Activated naive CD4-positive, alpha-beta T cell treated with anti-CD3 and anti-CD28 coated beads, Interleukin-2, amount 50 U/mL, for 72 hours (primary cell): ENCODE data around the gene SMYD2. TPM values are rescaled to one million over a fixed set of nuclear protein-coding genes. Genes with fewer than 3 reads are reported as not detected.
A peak's percentile ranks its signal among the peaks of the same experiment; 100 is the strongest.

ENCODE experiments used
- ATAC-seq, 2 donors: fragments of 150-1000 bp; cut with Tn5 transposase; 2 replicates each; pipeline ENCODE4 v1.10.0; 2021; ENCODE audit warnings: mild to moderate bottlenecking in 2 of 2, moderate library complexity in 2 of 2
- DNase-seq, 2 donors: peaks; one replicate each; pipeline ENCODE4 v3.0.0; 2021 to 2022; ENCODE audit warnings: low spot score in 2 of 2
- H3K27ac Mint-ChIP-seq, 2 donors: one replicate each; pipeline ENCODE4 v1.8.0; 2022; ENCODE audit warnings: mild to moderate bottlenecking in 2 of 2, mixed read lengths in 2 of 2
- H3K36me3 Mint-ChIP-seq, 2 donors: one replicate each; pipeline ENCODE4 v1.8.0; 2022; ENCODE audit warnings: mixed read lengths in 2 of 2
- H3K9me3 Mint-ChIP-seq, 2 donors: one replicate each; pipeline ENCODE4 v1.8.0; 2022; ENCODE audit warnings: mixed read lengths in 2 of 2
- total RNA-seq, 2 donors: library from RNA; stranded (reverse); gene quantifications; one replicate each; pipeline ENCODE4 v1.2.3, GENCODE V29; 2022

Gene SMYD2
- total RNA-seq, 2 donors from 2014 or later, result 15.4 to 45.7 TPM

DNA sequence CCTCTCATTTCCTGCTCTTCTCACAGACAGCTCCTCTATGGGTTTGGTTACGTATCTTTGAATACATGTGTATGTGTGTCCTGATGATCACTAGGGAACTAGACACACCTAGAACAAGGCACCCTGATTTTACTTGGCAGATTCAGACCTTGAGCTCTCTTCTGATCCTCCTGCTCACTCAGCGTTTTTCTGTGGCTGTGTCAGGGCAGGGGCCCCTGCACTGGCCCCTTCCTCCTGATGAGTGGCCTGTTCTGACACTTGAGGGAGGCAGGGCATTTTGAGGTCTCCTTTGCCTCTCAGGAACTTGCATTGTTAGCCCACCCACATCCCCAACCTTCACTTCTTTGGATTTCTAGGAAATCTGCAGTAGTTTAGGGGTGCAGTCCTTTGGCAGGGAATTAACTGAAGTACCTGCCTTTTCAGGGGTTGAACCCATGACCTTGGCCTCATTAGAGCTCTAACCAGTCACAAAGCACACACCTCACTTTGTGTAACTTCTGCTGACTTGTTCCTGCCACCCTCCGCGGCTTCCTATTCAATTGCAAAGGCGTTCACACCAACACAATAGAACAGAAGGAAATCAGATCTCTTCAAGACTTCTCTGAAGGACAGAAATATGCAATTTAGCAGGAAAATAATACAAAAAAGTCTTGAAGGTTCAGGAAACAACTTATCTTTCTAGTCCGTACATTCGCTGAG, 8.8 kb downstream of the SMYD2 start:
- Mint-ChIP-seq H3K9me3 (no peaks in the 10 kb centered on the region), H3K27ac (no peak overlapping the region), H3K36me3 (peaks cover 6 to 15% of the 10 kb centered on the region in 2 donors)
- no peak for DNase-seq
- ATAC-seq, result no peak

DNA sequence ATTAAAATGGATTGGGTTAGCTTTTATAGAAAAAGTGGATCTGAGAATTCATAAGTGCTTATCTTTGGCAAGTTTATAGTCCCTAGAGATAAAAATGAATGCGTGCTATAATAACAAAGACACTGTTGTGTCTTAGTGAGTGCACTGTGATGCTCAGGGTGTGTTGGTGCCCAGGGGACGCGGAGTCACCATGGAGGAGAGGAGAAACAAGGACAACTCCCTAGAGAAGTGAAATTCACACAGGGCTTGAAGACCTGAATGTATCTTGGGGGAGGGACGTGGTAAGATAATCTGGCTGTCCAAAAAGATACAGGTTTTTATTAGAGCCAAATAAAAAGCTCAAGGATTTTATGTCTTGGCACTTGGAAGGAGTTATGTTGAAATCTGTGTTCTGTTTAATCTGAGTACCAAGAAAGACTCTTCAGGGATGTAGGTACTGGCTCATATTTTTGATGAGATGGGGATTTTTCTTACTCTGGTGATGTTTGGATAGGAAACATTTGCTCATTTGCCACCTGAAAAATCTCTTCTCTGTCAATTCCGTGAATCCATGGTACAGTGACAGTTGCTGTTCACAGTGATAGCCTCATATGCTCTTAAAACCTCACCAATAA, 9.6 kb downstream of the SMYD2 start:
- no peak for DNase-seq
- no peak for ATAC-seq
- Mint-ChIP-seq H3K9me3 (no peaks in the 10 kb centered on the region), H3K27ac (no peak overlapping the region), H3K36me3 (peaks cover 6 to 15% of the 10 kb centered on the region in 2 donors)

DNA sequence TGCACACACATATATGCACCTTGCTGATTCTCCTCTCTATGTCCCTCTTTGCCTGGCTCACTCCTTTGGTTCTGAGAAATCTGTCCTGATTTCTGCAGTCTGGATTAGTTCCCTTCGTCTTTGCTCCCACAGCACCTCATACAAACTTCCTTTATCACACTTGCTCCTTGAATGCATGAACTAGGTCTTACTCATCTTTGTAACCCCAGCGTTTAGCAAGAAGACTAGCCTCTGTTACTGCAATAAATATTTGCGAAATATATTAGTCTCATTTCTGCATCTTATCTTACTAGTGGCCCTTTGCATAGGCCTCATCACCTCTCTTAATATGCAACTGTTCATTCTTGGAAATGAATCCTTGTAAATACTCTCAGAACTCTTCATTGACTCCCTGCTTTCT, 11.4 kb downstream of the SMYD2 start:
- Mint-ChIP-seq H3K36me3 (peaks cover 6 to 20% of the 10 kb centered on the region in 2 donors), H3K27ac (no peak overlapping the region), H3K9me3 (no peaks in the 10 kb centered on the region)
- ATAC-seq (no peak), DNase-seq (no peak)

DNA sequence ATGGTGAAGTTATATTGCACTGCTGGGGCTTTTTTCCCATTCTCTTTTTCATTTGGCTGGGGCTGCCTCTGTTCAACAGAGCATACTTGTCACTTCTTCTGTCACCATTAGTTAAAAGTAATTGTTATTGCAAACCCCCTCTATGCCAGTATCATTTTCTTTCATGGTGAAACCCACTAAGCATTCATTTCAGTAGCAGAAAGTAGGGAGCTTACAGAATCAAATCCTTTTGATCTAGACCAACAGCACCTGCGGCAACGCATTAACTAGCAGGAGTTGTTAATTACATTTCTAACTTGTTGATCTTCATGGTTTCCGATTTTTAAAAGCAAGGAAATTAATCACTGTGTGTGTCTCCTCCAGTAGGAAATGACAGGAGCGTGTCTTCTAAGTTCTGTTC, 15.0 kb downstream of the SMYD2 start:
- peak in 1 of 2 donors; percentile 41 for ATAC-seq
- no peaks in the 10 kb centered on the region for H3K9me3 Mint-ChIP-seq
- no peak overlapping the region for H3K27ac Mint-ChIP-seq
- H3K36me3 Mint-ChIP-seq, result peaks cover 0 to 12% of the 10 kb centered on the region in 2 donors
- no peak for DNase-seq

DNA sequence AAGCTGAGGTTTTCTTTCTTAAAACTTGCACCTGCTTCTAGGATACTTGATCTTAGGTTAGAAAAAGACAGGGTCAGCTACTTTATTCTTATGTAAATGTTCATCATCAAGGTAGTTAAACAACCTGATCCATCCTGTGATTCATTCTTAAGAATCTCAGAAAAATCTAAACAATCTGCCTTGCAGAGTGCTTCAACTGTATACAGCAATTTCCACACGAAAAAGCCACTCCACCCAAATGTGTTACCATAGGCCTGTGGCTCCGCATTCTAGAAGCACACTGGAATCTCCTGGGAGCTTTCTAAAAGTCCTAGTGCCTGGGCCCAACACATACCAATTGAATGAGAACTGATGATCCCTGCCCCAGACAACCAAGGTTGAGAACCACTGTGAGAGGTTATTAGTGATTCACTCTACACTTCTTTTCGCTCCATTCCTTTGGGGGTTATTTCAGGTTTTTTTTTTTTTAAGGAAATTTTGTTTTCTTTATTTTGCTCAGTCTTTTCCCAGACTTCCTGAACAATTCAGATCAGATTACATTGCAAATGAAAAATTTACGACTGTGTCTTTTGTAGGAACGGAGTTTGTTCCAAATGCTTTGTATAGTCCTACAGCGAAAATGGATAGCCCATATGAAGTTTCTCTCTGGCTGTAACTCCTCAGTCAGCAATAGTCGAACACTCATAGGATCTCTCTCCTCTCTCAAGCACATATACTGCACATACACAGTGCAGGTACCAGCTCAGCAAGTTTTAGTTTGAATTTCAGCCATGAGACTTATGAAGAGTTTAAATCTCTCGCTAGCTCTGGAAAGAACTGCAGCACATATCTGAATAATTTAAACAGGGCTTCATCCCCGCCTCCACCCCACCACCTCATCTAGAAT, 16.1 kb downstream of the SMYD2 start:
- DNase-seq (no peak), ATAC-seq (no peak)
- peaks cover 0 to 12% of the 10 kb centered on the region in 2 donors for H3K36me3 Mint-ChIP-seq
- no peak overlapping the region for H3K27ac Mint-ChIP-seq
- H3K9me3 Mint-ChIP-seq, result no peaks in the 10 kb centered on the region

DNA sequence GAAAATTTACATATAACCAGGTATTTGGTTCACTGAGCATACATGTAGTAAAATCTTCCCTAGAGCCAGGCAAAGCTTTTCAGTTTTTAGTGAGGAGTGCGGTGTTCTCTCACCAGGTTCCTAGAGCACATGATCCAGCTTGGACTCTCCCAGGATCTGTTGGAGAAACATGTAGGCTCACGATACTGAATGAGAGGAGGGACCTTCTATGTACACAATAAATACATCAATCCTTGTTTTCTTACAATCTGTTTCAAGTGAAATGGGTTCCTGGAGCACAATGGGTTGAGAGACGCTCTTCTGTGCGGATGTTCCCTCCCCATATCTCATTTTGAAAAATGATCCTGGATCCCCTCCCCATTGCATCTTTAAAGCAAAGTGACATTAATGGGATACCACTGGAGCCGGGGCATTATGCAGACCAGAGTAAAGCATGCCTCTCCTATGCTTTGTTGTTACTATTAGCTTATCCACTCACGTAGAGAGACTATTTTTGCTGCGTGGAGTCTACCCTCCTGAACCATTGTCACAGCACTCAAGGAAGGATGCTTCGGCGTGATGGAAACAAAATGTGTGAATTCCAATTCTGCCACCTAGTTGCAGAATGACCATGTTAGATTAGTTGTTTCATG, 19.3 kb downstream of the SMYD2 start:
- H3K9me3 Mint-ChIP-seq, result no peaks in the 10 kb centered on the region
- no peak overlapping the region for H3K27ac Mint-ChIP-seq
- H3K36me3 Mint-ChIP-seq, result peaks cover 0 to 12% of the 10 kb centered on the region in 2 donors
- ATAC-seq (no peak), DNase-seq (no peak)

DNA sequence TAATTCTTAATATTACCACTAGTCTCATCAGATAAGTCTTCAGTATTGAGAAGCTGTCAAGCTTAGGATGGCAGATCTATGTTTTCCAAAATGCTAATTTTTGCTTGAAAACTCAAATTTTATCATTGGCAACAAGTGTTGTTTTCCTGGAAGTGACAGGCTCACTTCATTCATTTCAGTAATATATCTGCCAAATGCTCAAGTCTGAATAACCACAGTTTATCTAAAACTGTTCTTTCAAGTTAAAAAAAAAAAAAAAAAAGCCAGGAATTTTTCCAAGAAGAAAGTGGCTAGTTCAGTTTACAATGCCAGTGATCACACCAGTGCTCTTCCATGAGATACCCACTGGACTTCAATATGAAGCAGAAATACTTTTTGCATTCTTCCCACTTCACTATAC, 20.6 kb downstream of the SMYD2 start:
- DNase-seq (no peak), ATAC-seq (no peak)
- H3K9me3 Mint-ChIP-seq, result no peaks in the 10 kb centered on the region
- H3K36me3 Mint-ChIP-seq, result peaks cover 0 to 10% of the 10 kb centered on the region in 2 donors
- no peak overlapping the region for H3K27ac Mint-ChIP-seq

DNA sequence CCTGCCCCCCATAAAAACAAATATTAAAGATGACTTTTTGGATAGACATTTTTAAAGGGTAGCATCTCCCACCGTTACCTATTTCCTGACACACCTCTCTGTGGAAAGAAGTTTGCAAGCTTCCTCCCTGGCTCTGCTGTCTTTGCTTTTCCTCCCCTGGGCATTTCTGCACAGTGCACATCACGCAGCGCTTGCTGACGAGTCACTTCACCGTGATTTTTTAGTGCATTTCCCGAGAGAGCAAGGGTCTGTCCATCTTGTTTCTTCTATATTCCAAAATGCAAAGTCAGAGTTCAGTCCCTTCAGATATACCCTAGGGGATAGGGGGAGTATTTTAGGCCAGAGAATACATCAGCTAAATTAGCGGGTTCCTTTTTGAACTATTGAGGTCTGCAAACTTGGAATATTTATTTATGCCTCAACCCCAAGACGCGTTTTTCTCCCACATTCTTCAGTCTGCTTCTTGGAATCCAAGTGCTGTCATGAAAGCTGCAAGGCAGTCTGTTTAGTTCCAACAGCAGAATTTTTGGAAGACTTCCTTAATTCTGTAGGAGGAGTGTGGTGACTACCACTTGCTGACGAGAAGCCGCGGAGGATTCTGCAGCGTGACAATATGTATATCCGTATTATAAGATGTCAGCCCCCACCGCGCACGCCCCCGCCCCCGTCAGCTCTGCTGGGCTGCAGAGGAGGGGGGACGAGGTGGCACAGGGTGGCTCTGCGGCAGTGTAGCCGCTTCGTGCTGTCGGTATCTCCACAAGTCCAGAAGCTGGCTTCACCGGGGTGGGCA, 22.4 kb downstream of the SMYD2 start:
- no peak for DNase-seq
- H3K36me3 Mint-ChIP-seq, result no peaks in the 10 kb centered on the region
- no peak overlapping the region for H3K27ac Mint-ChIP-seq
- no peak for ATAC-seq
- no peaks in the 10 kb centered on the region for H3K9me3 Mint-ChIP-seq

DNA sequence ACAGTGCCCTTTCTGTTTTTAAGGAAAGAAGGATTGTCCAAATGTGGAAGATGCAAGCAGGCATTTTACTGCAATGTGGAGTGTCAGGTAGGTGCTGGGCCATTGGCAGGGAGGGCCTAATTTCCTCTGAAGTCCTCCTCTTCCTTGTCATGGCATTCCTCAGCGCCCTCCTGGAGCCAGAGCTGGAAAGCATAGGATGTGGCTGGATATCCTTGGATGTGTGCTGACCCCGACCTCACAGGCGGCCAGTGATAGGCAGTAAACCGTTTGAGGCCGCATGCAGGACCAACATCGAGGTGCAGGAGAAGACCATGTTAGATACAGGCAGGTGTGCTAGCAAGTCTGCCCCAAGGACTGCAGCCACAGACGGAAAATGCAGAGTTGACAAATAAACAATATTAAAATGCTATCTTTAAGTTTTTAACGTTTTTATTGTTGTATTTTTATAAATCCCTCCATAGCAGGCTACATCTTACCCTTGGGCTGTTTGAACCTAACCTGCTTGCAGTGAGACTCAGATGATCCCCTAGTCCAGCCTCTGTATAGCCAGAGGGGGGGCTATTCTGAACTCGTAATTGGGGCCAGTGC, 24.3 kb downstream of the SMYD2 start:
- H3K36me3 Mint-ChIP-seq, result no peaks in the 10 kb centered on the region
- no peak for ATAC-seq
- no peak for DNase-seq
- no peaks in the 10 kb centered on the region for H3K9me3 Mint-ChIP-seq
- no peak overlapping the region for H3K27ac Mint-ChIP-seq

DNA sequence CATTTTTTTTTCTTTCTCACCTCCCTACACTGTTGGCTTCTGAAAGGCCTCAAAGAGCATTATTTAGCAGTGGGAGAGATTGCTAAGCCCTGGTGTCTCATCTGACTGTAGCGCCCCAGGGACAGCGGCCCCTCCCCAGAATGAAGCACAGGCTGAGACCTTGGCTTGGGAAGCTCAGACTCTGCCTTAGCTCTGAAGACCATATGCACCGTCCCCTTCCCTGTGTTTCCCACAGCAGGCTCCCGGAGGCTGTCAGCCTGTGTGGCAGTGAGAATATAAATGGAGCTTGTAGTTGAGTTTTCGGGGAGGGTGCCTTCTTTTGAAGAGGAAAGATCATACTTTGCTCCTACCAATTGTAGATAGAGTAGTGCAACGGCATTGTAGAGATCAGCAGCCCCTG, 25.3 kb downstream of the SMYD2 start:
- no peaks in the 10 kb centered on the region for H3K36me3 Mint-ChIP-seq
- H3K9me3 Mint-ChIP-seq, result no peaks in the 10 kb centered on the region
- ATAC-seq (no peak), DNase-seq (no peak)
- no peak overlapping the region for H3K27ac Mint-ChIP-seq

DNA sequence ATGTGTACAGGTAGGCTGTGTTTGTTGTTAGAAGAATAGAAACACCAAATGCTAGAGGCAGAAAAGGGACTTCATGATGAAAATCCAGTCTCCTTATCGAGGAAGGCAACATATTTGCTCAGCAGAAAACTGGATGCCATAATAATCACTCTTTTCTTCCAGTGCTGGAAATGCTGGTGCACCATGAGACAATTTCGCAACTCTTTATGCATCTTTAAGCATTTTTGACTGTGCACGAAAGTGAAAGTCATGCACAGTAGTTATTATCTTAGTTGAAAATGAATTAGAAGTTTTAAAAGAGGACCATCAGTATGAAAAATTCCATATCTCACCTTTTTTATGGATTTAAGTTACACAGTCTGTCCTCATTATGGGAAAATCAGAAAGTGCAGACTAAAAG, 29.1 kb downstream of the SMYD2 start:
- no peak overlapping the region for H3K27ac Mint-ChIP-seq
- no peaks in the 10 kb centered on the region for H3K9me3 Mint-ChIP-seq
- DNase-seq, result no peak
- peak; percentile 44 to 67 for ATAC-seq
- no peaks in the 10 kb centered on the region for H3K36me3 Mint-ChIP-seq

DNA sequence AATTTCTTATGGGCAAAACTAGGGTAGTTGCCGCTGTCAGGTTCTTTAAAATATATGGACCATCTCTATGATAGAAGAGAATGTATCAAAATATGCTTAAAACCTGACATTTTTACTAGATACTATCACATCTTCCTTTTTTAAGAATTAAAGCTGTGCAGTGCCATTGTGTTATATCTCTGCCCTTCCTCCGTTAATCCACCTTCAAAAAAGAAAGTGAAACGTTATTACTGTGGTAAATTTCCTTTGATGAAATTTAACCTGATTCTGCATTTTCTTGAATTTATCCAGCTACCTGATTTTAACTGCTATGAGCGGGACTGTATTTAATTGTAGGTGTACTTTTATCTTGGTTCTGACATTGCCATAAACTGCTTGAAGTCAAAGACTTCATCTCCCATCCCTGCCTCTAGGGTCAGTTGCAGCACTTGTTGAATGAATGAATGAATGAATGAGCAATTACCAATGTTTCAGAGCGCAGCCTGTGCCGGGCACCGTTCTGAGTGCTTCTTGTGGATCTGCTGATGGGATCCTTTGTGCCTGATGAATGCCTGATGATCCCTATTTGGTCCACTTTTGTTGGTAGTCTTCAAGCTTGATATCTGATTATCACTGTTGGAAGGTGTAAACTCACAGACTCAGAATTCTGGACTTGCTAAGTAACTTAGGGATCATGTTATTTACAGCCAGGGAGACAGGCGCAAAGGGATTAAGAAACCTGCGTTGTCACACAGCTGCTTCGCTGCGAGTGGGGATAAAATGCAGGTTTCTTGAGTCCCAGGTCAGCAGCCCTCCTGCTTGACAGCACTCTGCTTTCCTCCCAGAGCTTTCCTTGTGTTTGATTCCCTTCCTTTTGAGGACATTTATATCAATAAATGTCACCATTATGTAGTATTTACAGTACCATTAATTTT, 30.1 kb downstream of the SMYD2 start:
- no peak for DNase-seq
- H3K27ac Mint-ChIP-seq, result peak overlapping the region in 1 of 2 donors; percentile 82
- no peaks in the 10 kb centered on the region for H3K36me3 Mint-ChIP-seq
- no peaks in the 10 kb centered on the region for H3K9me3 Mint-ChIP-seq
- ATAC-seq, result peak; percentile 34

DNA sequence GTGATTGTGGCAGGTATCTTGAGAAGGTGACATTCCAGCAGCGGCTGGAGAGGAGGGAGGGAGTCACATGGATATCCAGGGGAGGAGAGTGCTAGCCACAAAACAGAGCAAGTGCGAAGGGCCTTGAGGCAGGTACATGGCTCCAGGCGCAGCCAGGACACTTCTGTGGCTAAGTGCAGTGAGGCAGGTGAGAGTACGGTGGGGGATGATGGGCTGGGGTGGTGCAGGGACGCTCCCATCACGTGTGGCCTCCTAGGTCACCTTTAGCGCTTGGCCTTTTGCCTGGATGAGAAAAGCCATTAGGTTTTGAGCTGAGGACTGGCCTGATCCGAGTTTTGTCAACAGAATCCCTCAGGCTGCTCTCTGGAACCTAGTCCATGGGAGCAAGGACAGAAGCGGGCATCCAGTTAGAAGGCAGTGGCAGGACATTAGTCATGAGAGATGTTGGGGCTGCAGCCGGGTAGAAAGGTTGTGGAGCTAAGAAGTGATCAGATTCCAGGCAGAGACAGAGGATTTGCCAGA, 31.6 kb downstream of the SMYD2 start:
- no peaks in the 10 kb centered on the region for H3K36me3 Mint-ChIP-seq
- no peak for DNase-seq
- ATAC-seq, result no peak
- H3K27ac Mint-ChIP-seq, result peak overlapping the region; percentile 35 to 44
- no peaks in the 10 kb centered on the region for H3K9me3 Mint-ChIP-seq

DNA sequence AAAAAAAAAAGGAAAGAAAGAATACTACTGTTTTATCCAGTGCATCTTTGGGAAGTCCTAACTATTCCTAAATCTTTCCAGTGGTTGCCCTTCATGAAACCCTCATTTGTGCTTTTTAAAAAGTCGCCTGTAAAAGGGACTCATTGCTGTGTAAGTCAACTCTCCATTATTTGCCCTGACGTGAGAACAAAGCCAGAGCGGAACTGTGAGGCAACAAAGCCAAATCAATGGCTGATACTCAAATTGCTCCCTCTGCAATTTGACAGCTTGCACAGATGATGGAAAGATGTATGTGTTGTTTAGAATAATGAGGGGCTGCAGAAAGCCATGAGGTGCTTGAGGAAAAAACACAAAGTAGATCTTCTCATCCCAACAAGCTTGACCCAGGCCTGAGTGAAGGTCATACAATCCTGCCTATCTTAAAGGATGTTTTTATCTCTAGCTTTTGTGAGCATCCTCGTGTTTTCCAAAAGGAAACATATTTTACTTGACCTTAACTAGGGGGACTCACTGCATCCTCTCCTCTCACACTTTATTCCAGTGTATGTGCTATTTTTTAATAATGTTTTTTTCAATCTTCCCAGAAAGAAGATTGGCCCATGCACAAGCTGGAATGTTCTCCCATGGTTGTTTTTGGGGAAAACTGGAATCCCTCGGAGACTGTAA, 33.4 kb downstream of the SMYD2 start:
- Mint-ChIP-seq H3K27ac (no peak overlapping the region), H3K9me3 (no peaks in the 10 kb centered on the region), H3K36me3 (peaks cover 0 to 6% of the 10 kb centered on the region in 2 donors)
- DNase-seq (no peak), ATAC-seq (no peak)
